Stimulated activated naive CD8-positive, alpha-beta T cell treated with anti-CD3 and anti-CD28 coated beads, Interleukin-15, amount 100 ng/mL, for 72 hours (primary cell): ENCODE data around the gene CSNK2A1.
"Not testable (repeated sequence)": the region's sequence is repeated elsewhere in the genome, so short reads cannot be mapped to it uniquely, and the experiment has no call there.

Source experiments
- ATAC-seq: fragments of 150-1000 bp; cut with Tn5 transposase; 2 replicates; pipeline ENCODE4 v1.10.0; 2021; ENCODE audit warnings: mild to moderate bottlenecking, moderate library complexity
- DNase-seq, 2 donors: peaks; one replicate each; pipeline ENCODE4 v3.0.0; 2021 to 2022
- H3K27ac Mint-ChIP-seq, 2 donors: one replicate each; pipeline ENCODE4 v1.8.0; 2022; ENCODE audit warnings: mild to moderate bottlenecking in 2 of 2, mixed read lengths in 2 of 2, moderate library complexity in 2 of 2
- H3K27me3 Mint-ChIP-seq: one replicate; pipeline ENCODE4 v1.8.0; 2022; ENCODE audit warnings: mixed read lengths
- H3K4me1 Mint-ChIP-seq: one replicate; pipeline ENCODE4 v1.8.0; 2022; ENCODE audit warnings: mild to moderate bottlenecking, mixed read lengths
- H3K4me3 Mint-ChIP-seq, 2 donors: one replicate each; pipeline ENCODE4 v1.8.0; 2022; ENCODE audit warnings: mild to moderate bottlenecking in 2 of 2, mixed read lengths in 2 of 2, moderate library complexity in 1 of 2
- H3K9me3 Mint-ChIP-seq, 2 donors: one replicate each; pipeline ENCODE4 v1.8.0; 2022; ENCODE audit warnings: mixed read lengths in 2 of 2

Gene CSNK2A1

DNA sequence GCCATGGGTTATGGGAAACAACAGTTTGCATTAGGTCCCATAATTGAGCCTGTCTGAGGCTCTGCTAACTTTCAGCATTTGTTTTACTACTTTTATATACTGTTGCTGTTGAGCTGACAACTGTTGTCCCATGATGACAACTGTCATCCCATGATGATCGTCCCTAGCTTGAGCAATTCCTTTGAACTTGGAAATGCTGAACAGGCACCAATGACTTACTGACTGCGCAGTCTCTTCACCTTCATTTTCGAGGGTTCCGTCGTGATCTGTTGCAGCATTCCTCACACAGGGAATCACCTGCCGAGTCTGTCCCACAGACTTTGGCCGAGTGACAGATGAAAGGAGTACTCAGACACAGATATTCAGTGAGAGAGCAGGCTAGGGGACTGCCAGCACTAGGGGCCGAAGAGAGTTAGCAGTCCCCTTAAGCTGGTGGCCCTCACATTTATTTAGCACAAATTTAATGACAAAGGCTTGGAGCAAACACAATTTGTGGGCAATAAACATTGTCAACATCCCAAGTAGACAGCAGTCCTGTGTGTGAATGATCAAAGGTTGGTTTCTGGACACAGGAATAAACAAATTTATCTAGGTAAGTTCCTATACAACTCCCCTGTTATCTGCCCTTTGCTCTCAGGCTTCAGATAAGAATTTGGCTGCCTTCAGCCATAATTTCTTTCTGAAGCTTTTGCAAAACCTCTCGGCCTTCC lies 71.3 kb downstream of the CSNK2A1 start:
- ATAC-seq, result no peak
- Mint-ChIP-seq H3K4me1 (peaks cover 4% of the 10 kb centered on the region), H3K27ac (no peak overlapping the region), H3K27me3 (peaks cover 19% of the 10 kb centered on the region), H3K9me3 (peaks cover 5 to 11% of the 10 kb centered on the region in 2 donors), H3K4me3 (no peak overlapping the region)
- no peak for DNase-seq

DNA sequence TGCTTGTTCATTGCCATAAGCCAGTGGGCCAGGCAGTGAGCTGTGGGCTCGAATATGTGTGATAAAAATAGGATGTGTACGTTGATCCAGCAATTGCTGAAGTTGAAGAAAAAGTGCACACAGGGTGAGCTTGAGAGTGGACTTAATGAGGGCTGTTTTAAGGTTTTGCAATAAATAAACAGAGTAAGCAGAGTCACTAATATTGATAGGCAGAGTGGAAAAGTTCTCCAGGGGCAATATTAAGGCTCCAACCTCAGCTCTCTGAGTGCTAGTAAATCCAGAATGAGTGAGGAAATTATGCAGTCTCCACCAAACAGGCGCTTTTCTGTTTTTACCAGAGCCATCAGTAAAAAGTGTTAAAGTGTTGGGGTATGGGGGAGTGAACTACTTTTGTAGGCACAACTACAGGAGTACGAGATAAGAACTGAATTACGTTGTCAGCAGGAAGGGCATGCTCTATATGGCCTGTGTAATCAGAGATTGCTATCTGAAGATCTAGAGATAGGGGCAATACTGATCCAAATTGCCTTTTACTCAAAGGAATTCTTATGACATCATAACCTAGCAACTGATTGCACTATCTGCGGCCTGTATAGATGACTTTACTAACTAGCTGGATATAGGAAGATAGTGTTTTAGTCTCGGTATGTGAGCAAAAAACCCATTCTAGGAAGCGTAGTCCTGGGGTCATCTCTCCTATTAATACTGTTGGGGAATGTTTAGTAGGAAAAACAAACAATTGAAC lies 73.7 kb downstream of the CSNK2A1 start:
- ATAC-seq (no peak), DNase-seq (no peak)
- Mint-ChIP-seq H3K27me3 (peaks cover 22% of the 10 kb centered on the region), H3K4me3 (no peak overlapping the region), H3K4me1 (no peaks in the 10 kb centered on the region), H3K27ac (no peak overlapping the region), H3K9me3 (peaks cover 7 to 13% of the 10 kb centered on the region in 2 donors)

DNA sequence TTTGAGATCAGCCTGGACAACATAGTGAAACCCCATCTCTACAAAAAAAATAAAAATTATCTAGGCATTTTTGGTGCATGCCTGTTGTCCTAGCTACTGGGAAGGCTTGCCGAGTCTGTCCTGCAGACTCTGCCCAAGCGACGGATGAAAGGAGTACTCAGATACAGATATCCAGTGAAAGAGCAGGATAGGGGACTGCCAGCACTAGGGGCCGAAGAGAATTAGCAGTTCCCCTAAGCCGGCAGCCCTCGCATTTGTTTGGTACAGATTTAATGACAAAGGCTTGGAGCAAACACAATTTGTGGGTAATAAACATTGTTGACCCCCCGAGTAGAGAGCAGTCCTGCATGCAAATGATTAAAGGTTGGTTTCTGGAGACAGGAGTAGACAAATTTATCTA lies 75.8 kb downstream of the CSNK2A1 start:
- peaks cover 7 to 13% of the 10 kb centered on the region in 2 donors for H3K9me3 Mint-ChIP-seq

DNA sequence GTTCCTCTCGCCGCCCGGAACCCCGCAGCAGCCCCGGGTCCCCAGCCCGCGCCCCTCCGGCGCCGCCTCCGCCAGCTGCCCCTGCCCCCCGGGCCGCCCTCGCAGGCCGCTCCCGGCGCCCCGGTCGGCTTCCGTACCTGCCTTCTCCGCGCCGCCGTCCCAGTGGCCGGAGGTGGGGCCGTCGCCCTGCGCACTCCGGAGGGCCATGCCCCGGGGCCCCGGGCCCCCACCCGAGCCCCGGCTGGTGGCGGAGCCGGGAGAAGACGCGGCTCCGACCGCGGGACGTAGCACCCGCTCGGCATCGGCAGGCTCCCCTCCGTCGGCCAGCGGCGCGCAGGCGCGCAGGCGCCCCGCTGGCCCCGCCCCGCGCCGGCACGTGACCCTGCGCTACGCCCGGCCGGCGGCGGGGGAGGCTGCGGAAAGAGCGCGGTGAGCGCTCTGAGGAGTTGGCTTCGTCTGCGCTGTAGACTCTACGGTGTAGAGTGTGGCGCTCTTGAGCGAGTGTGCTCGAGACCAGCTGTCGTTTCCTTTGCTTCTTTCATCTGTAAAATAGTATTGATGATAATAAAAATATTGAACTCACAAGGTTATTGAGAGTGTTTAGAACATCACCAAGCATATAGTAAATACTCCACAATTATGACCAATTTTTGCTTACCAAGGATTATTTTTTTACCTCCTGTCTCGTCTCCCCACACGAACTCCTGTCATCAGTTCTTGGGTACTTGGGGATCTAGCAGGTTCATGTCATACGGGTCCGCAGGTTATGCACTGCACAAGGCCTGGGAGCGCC lies 81.2 kb downstream of the CSNK2A1 start, which contains the start of gene TBC1D20:
Gene TBC1D20, minus strand, starts transcription at position 335 of the 793 bp plus-strand sequence. Its CDS starts 128 bp downstream, at position 207.
- ATAC-seq, result peak; percentile 98

More for the DNA sequence above, 75.8 kb downstream of the CSNK2A1 start:
- peaks cover 7% of the 10 kb centered on the region for H3K4me1 Mint-ChIP-seq
- ATAC-seq (no peak), DNase-seq (no peak)
- H3K27ac Mint-ChIP-seq, result no peak overlapping the region
- H3K27me3 Mint-ChIP-seq, result peaks cover 22% of the 10 kb centered on the region
- no peak overlapping the region for H3K4me3 Mint-ChIP-seq

DNA sequence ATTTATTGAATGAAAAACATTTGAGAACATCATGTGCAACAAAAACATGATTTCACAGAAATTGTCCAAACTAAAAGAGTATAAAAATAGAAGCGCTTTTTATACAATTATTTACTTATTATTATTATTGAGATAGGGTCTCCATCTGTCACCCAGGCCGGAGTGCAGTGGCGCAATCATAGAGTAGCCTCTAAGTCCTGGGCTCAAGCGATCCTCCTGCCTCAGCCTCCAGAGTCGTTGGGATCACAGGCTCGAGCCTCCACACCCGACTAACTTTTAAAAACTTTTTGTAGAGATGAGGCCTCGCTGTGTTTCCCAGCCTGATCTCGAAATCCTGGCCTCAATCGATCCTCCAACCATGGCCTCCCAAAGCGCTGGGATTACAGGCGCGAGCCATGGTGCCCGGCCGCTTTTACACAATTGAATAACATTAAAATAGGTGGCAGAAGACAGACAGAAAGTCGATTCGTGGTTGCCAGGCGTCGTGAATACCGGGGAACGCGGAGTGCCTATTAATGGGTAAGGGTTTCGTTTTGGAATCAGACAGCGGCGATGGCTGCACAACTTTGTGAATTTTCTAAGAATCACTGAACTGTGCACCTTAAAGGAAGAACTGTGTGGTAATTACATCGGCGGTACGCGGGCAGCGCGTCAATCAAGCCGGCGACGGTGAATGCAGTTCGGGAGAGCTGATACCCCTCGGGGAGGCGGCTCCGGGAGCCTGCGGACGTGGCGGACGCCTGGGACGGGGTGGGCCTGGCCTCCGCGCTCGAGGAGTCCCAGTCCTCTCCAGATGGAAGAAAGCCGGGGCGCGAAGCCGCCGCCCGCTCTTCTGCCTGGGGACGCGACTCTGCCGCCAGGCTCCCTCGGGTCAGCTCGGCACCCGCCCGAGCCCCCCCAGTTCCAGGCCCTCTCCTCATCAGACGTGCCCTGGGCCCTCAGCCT lies 82.1 kb downstream of the CSNK2A1 start:
- Mint-ChIP-seq H3K4me3 (peak overlapping the region; percentile 91 to 96), H3K9me3 (no peaks in the 10 kb centered on the region), H3K27me3 (no peaks in the 10 kb centered on the region), H3K4me1 (peaks cover 51% of the 10 kb centered on the region), H3K27ac (peak overlapping the region; percentile 78 to 93)
- ATAC-seq (peak; percentile 53), DNase-seq (peak in 1 of 2 donors; percentile 57)

More for the DNA sequence above, 81.2 kb downstream of the CSNK2A1 start, which contains the start of gene TBC1D20:
- Mint-ChIP-seq H3K4me3 (peak within 1 kb of the TSS; percentile 91 to 96), H3K27ac (peak within 1 kb of the TSS; percentile 93 to 95), H3K9me3 (peaks cover 3% of the 10 kb centered on the region in 2 donors), H3K27me3 (peaks cover 4% of the 10 kb centered on the region), H3K4me1 (peaks cover 48% of the 10 kb centered on the region)
- DNase-seq, result peak; percentile 85 to 88

DNA sequence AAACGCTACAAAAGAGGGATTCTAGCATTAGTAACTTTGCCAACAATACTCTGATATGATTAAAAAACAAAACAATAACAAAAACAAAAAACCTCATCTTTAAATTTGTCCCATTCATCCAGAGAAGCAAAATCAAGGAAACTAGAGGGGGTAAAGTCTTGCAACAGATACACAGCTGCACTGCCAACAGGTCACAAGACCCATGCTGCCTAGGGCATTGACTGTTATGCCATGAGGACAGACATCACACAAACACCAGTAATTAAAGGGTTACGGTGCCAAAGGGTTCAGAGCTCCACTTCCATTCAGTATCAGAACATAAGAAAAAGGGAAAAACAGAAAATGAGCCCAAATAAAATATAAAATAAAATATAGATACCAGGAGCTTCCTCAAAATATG lies 82.9 kb downstream of the CSNK2A1 start:
- no peak for ATAC-seq
- Mint-ChIP-seq H3K9me3 (no peaks in the 10 kb centered on the region), H3K27me3 (no peaks in the 10 kb centered on the region), H3K27ac (no peak overlapping the region), H3K4me1 (peaks cover 51% of the 10 kb centered on the region), H3K4me3 (peak overlapping the region; percentile 52 to 96)
- DNase-seq, result no peak

DNA sequence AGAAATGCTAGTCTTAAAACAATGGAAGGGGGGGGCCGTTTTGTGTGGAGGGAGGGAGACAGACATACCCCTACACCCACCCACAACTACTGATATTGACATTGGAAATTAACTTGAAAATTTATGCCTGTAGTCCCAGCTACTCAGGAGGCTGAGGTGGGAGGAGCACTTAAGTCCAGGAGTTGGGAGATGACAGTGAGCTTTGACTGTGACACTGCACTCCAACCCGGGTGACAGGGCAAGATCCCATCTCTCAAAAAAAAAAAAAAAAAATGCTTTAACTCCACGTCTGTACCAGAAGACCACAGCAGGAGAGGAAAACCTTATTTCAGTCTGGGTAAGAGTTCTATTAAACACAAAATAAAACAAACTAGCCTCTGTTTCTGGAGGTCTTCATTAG lies 83.4 kb downstream of the CSNK2A1 start:
- Mint-ChIP-seq H3K9me3 (no peaks in the 10 kb centered on the region), H3K27ac (peak overlapping the region in 1 of 2 donors; percentile 48), H3K27me3 (no peaks in the 10 kb centered on the region), H3K4me1 (peaks cover 51% of the 10 kb centered on the region), H3K4me3 (peak overlapping the region; percentile 52 to 96)
- no peak for ATAC-seq
- DNase-seq, result no peak

DNA sequence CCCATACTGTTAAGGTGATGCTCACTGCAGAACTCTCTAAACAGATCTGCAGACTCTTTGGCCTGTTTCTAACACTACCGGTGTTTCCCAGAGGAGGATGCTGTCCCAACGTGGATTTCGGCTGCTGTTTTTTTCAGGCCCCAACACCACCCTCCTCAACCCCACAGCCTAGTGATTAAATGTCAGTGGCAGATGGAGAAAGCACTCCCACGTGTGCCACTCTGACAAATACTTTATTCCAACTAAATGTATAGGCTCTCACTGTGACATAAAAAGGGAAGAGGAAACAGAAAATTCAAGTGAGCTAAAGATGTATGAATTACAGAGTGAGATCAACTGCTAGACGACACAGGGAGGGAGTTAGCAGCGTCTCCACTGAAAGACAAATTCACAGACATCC lies 84.8 kb downstream of the CSNK2A1 start:
- H3K9me3 Mint-ChIP-seq, result no peaks in the 10 kb centered on the region
- H3K27ac Mint-ChIP-seq, result no peak overlapping the region
- no peak overlapping the region for H3K4me3 Mint-ChIP-seq
- DNase-seq (no peak), ATAC-seq (no peak)
- H3K4me1 Mint-ChIP-seq, result peaks cover 51% of the 10 kb centered on the region
- H3K27me3 Mint-ChIP-seq, result no peaks in the 10 kb centered on the region

DNA sequence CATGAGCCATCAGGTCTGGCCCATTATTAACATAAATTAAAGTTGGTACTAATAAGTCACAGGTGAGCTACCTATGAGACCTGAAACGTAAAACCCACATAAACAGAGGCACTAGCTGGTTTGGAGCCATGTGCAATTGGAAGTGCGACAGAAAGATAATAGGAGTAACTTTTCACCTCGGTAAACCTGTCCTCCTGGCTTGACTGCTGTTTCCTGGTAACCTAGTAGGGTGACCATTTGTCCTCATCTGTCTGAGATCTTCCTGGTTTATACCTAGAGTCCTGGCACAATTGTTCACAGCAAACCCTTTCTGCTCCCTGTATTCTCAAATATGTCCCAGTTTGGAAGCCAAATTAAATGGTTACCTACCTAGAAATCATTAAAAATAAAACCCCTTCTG lies 88.6 kb downstream of the CSNK2A1 start:
- Mint-ChIP-seq H3K27ac (no peak overlapping the region), H3K4me3 (no peak overlapping the region), H3K4me1 (peaks cover 26% of the 10 kb centered on the region), H3K9me3 (no peaks in the 10 kb centered on the region), H3K27me3 (no peaks in the 10 kb centered on the region)
- ATAC-seq (no peak), DNase-seq (no peak)

DNA sequence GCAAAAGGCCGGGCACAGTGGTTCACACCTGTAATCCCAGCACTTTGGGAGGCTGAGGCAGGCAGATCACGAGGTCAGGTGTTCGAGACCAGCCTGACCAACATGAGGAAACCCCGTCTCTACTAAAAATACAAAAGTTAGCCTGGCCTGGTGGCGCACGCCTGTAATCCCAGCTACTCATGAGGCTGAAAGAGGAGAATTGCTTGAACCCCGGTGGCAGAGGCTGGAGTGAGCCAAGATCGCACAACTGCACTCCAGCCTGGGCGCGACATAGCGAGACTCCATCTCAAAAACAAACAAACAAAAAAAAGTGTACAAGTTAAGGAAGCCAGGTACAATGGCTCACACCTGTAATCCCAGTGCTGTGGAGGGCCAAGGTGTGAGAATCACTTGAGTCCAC lies 91.6 kb downstream of the CSNK2A1 start:
- not testable (repeated sequence) for ATAC-seq, H3K9me3 Mint-ChIP-seq, H3K27me3 Mint-ChIP-seq, DNase-seq, H3K27ac Mint-ChIP-seq, H3K4me1 Mint-ChIP-seq, H3K4me3 Mint-ChIP-seq

DNA sequence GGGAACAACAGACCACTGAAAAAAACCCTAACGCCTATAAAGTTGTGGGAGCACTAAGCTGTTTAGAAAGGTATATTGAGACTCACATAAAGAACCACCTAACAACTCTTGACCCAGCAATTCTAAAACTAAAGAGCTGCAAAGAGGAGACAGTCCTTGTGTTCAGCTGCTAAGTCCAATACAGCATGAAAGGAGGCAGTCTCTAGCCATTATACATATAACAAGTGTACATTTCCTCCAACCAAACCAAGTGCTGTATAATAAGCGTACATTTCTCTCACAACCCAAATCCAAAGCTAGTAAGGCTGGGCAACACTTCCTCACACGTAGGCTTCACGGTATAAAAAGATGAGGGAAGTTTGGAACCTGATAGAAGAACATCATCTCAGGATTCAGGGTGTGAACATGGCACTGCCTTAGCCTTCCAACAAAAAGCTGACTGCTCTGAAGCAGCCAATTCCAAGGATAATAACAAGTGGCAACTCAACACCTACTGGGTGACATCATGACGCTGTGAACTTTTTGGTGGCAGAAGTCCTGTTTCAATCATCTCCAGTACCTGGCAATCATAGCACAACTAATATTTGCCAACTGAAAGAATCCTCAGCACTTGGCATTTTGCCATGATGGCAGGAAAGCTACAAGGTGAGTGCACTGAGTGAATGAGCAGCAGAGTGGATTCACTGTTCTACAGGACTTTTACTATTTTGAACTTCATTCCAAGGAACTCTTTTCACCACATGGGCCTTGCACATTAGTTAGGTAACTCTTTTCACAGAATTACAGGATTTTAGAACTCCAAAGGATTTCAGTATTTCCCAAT lies 97.9 kb downstream of the CSNK2A1 start:
- ATAC-seq, result no peak
- H3K4me1 Mint-ChIP-seq, result peaks cover under 1% of the 10 kb centered on the region
- H3K27me3 Mint-ChIP-seq, result no peaks in the 10 kb centered on the region
- no peak overlapping the region for H3K27ac Mint-ChIP-seq
- no peaks in the 10 kb centered on the region for H3K9me3 Mint-ChIP-seq
- H3K4me3 Mint-ChIP-seq, result no peak overlapping the region
- DNase-seq, result no peak

DNA sequence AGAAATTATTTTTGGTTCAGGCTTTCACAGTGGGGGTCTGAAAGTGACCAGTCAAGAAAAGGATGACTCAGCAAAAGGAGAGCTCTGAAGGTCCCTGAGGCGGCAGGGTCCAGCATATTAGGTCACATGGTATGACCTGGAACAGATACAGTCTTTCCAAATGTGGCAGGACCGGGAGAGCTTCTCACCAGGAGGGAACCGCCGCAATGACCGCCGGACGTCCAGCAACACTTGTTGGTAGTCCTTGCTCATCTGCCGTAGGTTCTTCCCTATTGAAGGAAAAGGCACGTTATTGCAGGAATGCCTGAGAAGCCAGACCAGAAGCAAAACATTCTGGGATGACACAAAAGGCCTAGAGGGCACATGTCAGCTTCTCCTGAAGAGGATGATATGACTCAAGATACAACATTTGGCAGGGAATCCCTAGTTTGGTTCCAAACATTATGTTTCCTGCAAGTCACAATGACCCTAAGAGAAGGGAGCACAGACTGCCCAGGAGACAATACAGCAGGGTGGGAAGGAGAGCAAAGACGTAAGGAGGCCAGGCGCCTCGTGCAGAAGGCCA lies 98.6 kb downstream of the CSNK2A1 start:
- no peaks in the 10 kb centered on the region for H3K27me3 Mint-ChIP-seq
- ATAC-seq, result no peak
- H3K27ac Mint-ChIP-seq, result no peak overlapping the region
- H3K4me3 Mint-ChIP-seq, result no peak overlapping the region
- DNase-seq, result no peak
- H3K4me1 Mint-ChIP-seq, result peaks cover 8% of the 10 kb centered on the region
- no peaks in the 10 kb centered on the region for H3K9me3 Mint-ChIP-seq

DNA sequence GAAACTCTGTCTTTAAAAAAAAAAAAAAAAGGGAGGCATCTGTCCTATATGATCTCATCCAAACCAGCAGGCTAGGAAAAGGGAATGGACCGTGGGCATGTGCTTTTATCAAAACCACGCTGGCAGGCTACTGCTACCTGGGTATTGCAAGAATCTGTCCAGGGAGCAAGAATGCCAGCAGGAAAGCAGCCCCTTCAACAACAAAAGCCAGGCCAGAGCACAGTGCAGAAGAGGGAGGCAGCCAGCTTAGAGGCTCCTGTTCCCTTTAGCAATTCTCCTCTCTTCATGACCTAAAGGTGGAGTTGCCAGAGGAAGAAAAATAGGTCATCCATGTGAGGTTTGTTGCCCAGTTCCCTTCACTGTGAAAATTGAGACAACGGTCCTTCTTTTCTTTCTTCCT lies 99.5 kb downstream of the CSNK2A1 start:
- Mint-ChIP-seq H3K27ac (no peak overlapping the region), H3K4me1 (peaks cover 17% of the 10 kb centered on the region), H3K27me3 (no peaks in the 10 kb centered on the region), H3K4me3 (no peak overlapping the region), H3K9me3 (no peaks in the 10 kb centered on the region)
- ATAC-seq (no peak), DNase-seq (no peak)
